Stimulated activated naive CD8-positive, alpha-beta T cell treated with anti-CD3 and anti-CD28 coated beads, Interleukin-15, Interleukin-2, amounts not matched to agents 100 U/mL and 50 U/mL, for 24 hours (primary cell): Measurements from ENCODE around the gene IRF2BPL.
"Not testable (repeated sequence)": the region's sequence is repeated elsewhere in the genome, so short reads cannot be mapped to it uniquely, and the experiment has no call there.

ENCODE experiments used
- ATAC-seq: fragments of 150-1000 bp; cut with Tn5 transposase; one replicate; pipeline ENCODE4 v1.10.0; 2021
- DNase-seq: peaks from one replicate; pipeline ENCODE4 v3.0.0; 2021

IRF2BPL gene

GRCh38 chr14:77033622-77034589, 5.4 kb upstream of the IRF2BPL start:
- peak; percentile 79 for ATAC-seq

GRCh38 chr14:77032844-77033621, 4.5 kb upstream of the IRF2BPL start:
- DNase-seq (peak; percentile 82), ATAC-seq (peak; percentile 63)

More at GRCh38 chr14:77033622-77034589, 5.4 kb upstream of the IRF2BPL start:
- DNase-seq, result peak; percentile 93

- DNase-seq (no peak), ATAC-seq (no peak)
These were observed 4.0 kb upstream of the IRF2BPL start for GRCh38 chr14:77032491-77032843.

GRCh38 chr14:77031759-77032490, 3.4 kb upstream of the IRF2BPL start:
- DNase-seq (no peak), ATAC-seq (no peak)

- DNase-seq (peak; percentile 73), ATAC-seq (peak; percentile 26)
These were observed 747 bp downstream of the IRF2BPL start for GRCh38 chr14:77027538-77028383.

GRCh38 chr14:77026930-77027537, 1.5 kb downstream of the IRF2BPL start:
- peak; percentile 1 for ATAC-seq
- peak; percentile 60 for DNase-seq

GRCh38 chr14:77026166-77026929, 2.2 kb downstream of the IRF2BPL start:
- no peak for ATAC-seq
- peak; percentile 41 for DNase-seq

GRCh38 chr14:77025744-77026165, 2.8 kb downstream of the IRF2BPL start:
- DNase-seq (no peak), ATAC-seq (no peak)

- ATAC-seq (no peak), DNase-seq (peak; percentile 66)
These were observed 4.3 kb downstream of the IRF2BPL start for GRCh38 chr14:77024171-77024691.

GRCh38 chr14:77023001-77023996, 5.2 kb downstream of the IRF2BPL start:
- ATAC-seq, result peak; percentile 30

GRCh38 chr14:77022236-77022852, 6.2 kb downstream of the IRF2BPL start:
- ATAC-seq, result peak; percentile 28
- no peak for DNase-seq

More at GRCh38 chr14:77023001-77023996, 5.2 kb downstream of the IRF2BPL start:
- peak; percentile 43 for DNase-seq

GRCh38 chr14:77021424-77021823, 7.1 kb downstream of the IRF2BPL start:
- not testable (repeated sequence) for ATAC-seq, DNase-seq

GRCh38 chr14:77018785-77019184, 9.7 kb downstream of the IRF2BPL start:
- no peak for DNase-seq

GRCh38 chr14:77017666-77018065, 10.8 kb downstream of the IRF2BPL start:
- ATAC-seq, result no peak

More at GRCh38 chr14:77018785-77019184, 9.7 kb downstream of the IRF2BPL start:
- ATAC-seq, result no peak

GRCh38 chr14:77014734-77015133, 13.8 kb downstream of the IRF2BPL start:
- ATAC-seq, result no peak
- no peak for DNase-seq

More at GRCh38 chr14:77017666-77018065, 10.8 kb downstream of the IRF2BPL start:
- no peak for DNase-seq

GRCh38 chr14:77014004-77014604, 14.4 kb downstream of the IRF2BPL start:
- DNase-seq, result no peak
- no peak for ATAC-seq

GRCh38 chr14:77012193-77012765, 16.2 kb downstream of the IRF2BPL start:
- no peak for DNase-seq
- no peak for ATAC-seq
